ENCODE measurements around the gene TFAP2D. TPM values are rescaled to one million over a fixed set of nuclear protein-coding genes. Genes with fewer than 3 reads are reported as not detected.

Gene TFAP2D
- total RNA-seq, 1 donor: 5.1 TPM

- no peak for DNase-seq (ENCODE audit: low read depth)
- no peak for TF ChIP-seq CTCF (IDR thresholded peaks at IDR 0.05; ENCODE audit: insufficient read depth, low read length)
- H3K4me3 ChIP-seq (ENCODE audit: low read depth, low read length): no peak overlapping the region
Measured at GRCh38 chr6:50819904-50820868, 106.9 kb downstream of the TFAP2D start.

DNA sequence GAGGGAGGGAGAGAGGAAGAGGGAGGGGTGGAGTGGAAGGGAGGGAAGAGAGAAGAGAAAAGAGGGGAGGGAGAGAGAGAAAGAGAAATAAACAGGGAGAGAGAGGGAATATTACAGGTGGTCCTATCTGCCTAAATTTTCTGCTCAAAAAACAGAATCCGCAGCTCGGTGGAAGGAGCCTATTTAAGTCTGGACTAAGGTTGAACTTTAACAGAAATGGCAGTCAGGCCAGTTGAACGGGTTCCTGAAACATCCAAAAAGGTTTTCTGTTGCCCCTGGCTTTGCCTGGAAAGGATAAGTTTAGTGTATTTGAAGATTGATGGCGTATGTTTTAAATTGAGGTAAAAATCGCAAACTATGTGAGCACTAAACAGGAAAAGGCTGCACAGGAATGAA is 107.5 kb downstream of the TFAP2D start:
- no peak overlapping the region for H3K4me3 ChIP-seq (ENCODE audit: low read depth, low read length)
- no peak for DNase-seq (ENCODE audit: low read depth)
- no peak for TF ChIP-seq CTCF (IDR thresholded peaks at IDR 0.05; ENCODE audit: insufficient read depth, low read length)

DNA sequence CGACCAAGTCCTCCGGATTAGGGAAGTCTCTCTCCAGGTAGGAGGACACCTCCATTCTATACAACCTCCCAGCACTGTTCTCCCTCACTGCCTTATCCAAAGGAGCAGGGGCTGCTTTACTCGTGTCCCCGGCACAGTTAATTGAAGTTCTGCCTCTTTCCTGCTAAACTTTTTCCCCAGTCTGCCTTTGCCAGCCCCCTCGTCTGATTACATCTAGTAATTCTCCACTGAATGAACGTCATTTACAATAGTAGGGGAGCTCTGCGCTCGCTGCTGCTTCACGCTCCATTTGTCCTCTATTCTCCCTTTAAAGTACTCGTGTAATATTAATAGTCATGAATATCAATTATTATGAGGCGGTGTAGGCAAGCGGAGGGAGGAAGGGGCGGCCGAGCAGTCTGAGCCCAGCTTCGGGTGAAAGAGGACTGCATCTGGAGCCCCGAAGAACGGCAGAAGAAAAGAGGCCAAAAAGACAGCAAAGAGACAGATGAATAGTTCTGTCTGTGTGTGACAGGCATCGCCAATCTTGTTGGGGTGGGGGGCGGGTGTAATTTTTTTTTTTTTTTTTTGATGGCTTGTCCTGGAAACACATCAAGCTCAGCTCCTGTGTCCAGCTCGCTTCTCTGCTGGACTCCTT is 108.2 kb downstream of the TFAP2D start:
- TF ChIP-seq CTCF (IDR thresholded peaks at IDR 0.05; ENCODE audit: insufficient read depth, low read length): no peak
- no peak overlapping the region for H3K4me3 ChIP-seq (ENCODE audit: low read depth, low read length)
- no peak for DNase-seq (ENCODE audit: low read depth)

DNA sequence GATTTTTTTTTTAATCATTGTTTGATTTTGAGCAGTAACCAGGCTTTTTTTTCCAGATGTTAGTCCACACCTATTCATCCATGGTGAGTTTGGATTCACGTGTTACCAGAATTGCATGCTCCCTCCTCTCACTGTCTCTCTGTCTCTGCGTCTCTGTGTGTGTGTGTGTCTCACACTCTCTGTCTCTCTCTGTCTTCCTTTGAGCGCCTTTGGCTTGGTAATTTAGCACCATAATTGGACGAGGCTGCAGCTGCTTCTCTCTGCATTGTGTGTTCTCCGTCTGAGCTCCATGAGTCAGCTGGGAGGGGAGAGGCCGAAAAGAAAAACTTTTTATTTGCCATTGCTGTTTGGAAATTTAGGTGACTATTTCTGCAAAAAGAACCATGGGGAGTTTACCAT is 108.8 kb downstream of the TFAP2D start:
- DNase-seq (ENCODE audit: low read depth): no peak
- no peak for TF ChIP-seq CTCF (IDR thresholded peaks at IDR 0.05; ENCODE audit: insufficient read depth, low read length)
- H3K4me3 ChIP-seq (ENCODE audit: low read depth, low read length): no peak overlapping the region

Other genes starting within 250 kb of the TFAP2D start
- gene TFAP2B, start 105.3 kb downstream of the TFAP2D start, total RNA-seq (ENCODE audit: low replicate concordance): under 0.01 TPM in 1 of 2 replicates, not detected in the other